Activated CD8-positive, alpha-beta memory T cell treated with anti-CD3 and anti-CD28 coated beads, Interleukin-2, amount 50 U/mL, for 24 hours (primary cell): Measurements from ENCODE around the gene PRKG1.
"Not testable (repeated sequence)": the region's sequence is repeated elsewhere in the genome, so short reads cannot be mapped to it uniquely, and the experiment has no call there.

Source experiments
- DNase-seq: peaks from one replicate; pipeline ENCODE4 v3.0.0-alpha.2; 2020; ENCODE audit errors: extremely low read depth

Gene PRKG1

GRCh38 chr10:51510231-51510630, 435.9 kb downstream of the PRKG1 start:
- DNase-seq = no peak

GRCh38 chr10:51521605-51522004, 447.3 kb downstream of the PRKG1 start:
- no peak for DNase-seq

- no peak for DNase-seq
These were observed 448.6 kb downstream of the PRKG1 start for GRCh38 chr10:51522858-51523257.

- DNase-seq = no peak
These were observed 449.2 kb downstream of the PRKG1 start for GRCh38 chr10:51523440-51523839.

- DNase-seq = no peak
These were observed 449.8 kb downstream of the PRKG1 start for GRCh38 chr10:51524041-51524440.

- DNase-seq = no peak
These were observed 453.4 kb downstream of the PRKG1 start for GRCh38 chr10:51527522-51528219.

GRCh38 chr10:51528527-51528926, 454.2 kb downstream of the PRKG1 start:
- DNase-seq = no peak

- DNase-seq = no peak
These were observed 456.3 kb downstream of the PRKG1 start for GRCh38 chr10:51530541-51530940.

- DNase-seq = no peak
These were observed 457.8 kb downstream of the PRKG1 start for GRCh38 chr10:51532044-51532443.

- no peak for DNase-seq
These were observed 468.6 kb downstream of the PRKG1 start for GRCh38 chr10:51542853-51543252.

- no peak for DNase-seq
These were observed 470.6 kb downstream of the PRKG1 start for GRCh38 chr10:51544933-51545332.

GRCh38 chr10:51547941-51548340, 473.7 kb downstream of the PRKG1 start:
- DNase-seq = no peak

GRCh38 chr10:51552879-51553278, 478.6 kb downstream of the PRKG1 start:
- no peak for DNase-seq

- DNase-seq = no peak
These were observed 490.7 kb downstream of the PRKG1 start for GRCh38 chr10:51564896-51565510.

GRCh38 chr10:51567271-51567670, 493.0 kb downstream of the PRKG1 start:
- DNase-seq = no peak

- no peak for DNase-seq
These were observed 495.2 kb downstream of the PRKG1 start for GRCh38 chr10:51569467-51569866.

- DNase-seq = no peak
These were observed 500.2 kb downstream of the PRKG1 start for GRCh38 chr10:51574248-51575048.

GRCh38 chr10:51581196-51581595, 506.9 kb downstream of the PRKG1 start:
- not testable (repeated sequence) for DNase-seq

- DNase-seq = no peak
These were observed 509.7 kb downstream of the PRKG1 start for GRCh38 chr10:51583976-51584375.

- DNase-seq = no peak
These were observed 511.5 kb downstream of the PRKG1 start for GRCh38 chr10:51585742-51586141.

GRCh38 chr10:51588984-51589383, 514.7 kb downstream of the PRKG1 start:
- no peak for DNase-seq

- no peak for DNase-seq
These were observed 516.5 kb downstream of the PRKG1 start for GRCh38 chr10:51590818-51591217.

GRCh38 chr10:51596695-51597094, 522.4 kb downstream of the PRKG1 start:
- no peak for DNase-seq
